WERI-Rb-1 (cell line): Measurements from ENCODE around the gene SFXN4.
A peak's percentile ranks its signal among the peaks of the same experiment; 100 is the strongest.
"Not testable (repeated sequence)": the region's sequence is repeated elsewhere in the genome, so short reads cannot be mapped to it uniquely, and the experiment has no call there.

Source experiments
- DNase-seq: peaks from one replicate; pipeline ENCODE4 v3.0.0-alpha.2; 2020
- H3K27ac ChIP-seq: fragments of 250-450 bp; sonication (Bioruptor Pico); 2 replicates; pipeline ENCODE4 v1.5.1; 2020; ENCODE audit warnings: mild to moderate bottlenecking, moderate library complexity
- H3K27me3 ChIP-seq: fragments of 250-450 bp; sonication (Bioruptor Pico); 2 replicates; pipeline ENCODE4 v1.5.1; 2021; ENCODE audit warnings: mild to moderate bottlenecking, low read depth, moderate library complexity; ENCODE audit not compliant: insufficient read depth, severe bottlenecking
- H3K36me3 ChIP-seq: fragments of 250-450 bp; sonication (Bioruptor Pico); 2 replicates; pipeline ENCODE4 v1.5.1; 2020; ENCODE audit warnings: mild to moderate bottlenecking, moderate library complexity
- H3K4me3 ChIP-seq: 2 replicates; pipeline ENCODE4 v1.5.1; 2011; ENCODE audit warnings: low read depth, mild to moderate bottlenecking, control low read depth, low read length
- H3K9me3 ChIP-seq: fragments of 250-450 bp; sonication (Bioruptor Pico); 2 replicates; pipeline ENCODE4 v1.5.1; 2021; ENCODE audit warnings: mild to moderate bottlenecking, moderate library complexity; ENCODE audit not compliant: severe bottlenecking
- CTCF ChIP-seq: IDR thresholded peaks from 2 replicates; pipeline ENCODE4 v1.5.1; 2011; ENCODE audit warnings: low read depth, mild to moderate bottlenecking, control low read depth, inconsistent platforms, low read length

The SFXN4 gene

GRCh38 chr10:119149157-119149556, 16.4 kb downstream of the SFXN4 start:
- Histone ChIP-seq H3K4me3 (no peak overlapping the region), H3K27me3 (no peaks in the 10 kb centered on the region), H3K27ac (no peak overlapping the region), H3K9me3 (no peaks in the 10 kb centered on the region), H3K36me3 (peaks cover 58% of the 10 kb centered on the region)
- DNase-seq, result no peak
- TF ChIP-seq CTCF, result no peak

- no peaks in the 10 kb centered on the region for H3K27me3 ChIP-seq
- no peak for DNase-seq
- TF ChIP-seq CTCF, result no peak
- H3K36me3 ChIP-seq, result peaks cover 45% of the 10 kb centered on the region
- no peak overlapping the region for H3K4me3 ChIP-seq
- no peaks in the 10 kb centered on the region for H3K9me3 ChIP-seq
- no peak overlapping the region for H3K27ac ChIP-seq
These were observed 21.9 kb downstream of the SFXN4 start for GRCh38 chr10:119143657-119144056.

GRCh38 chr10:119140603-119141245, 24.8 kb downstream of the SFXN4 start:
- DNase-seq, result no peak
- no peak for TF ChIP-seq CTCF
- H3K4me3 ChIP-seq, result no peak overlapping the region
- no peaks in the 10 kb centered on the region for H3K27me3 ChIP-seq
- no peaks in the 10 kb centered on the region for H3K9me3 ChIP-seq
- H3K27ac ChIP-seq, result no peak overlapping the region
- H3K36me3 ChIP-seq, result peaks cover 25% of the 10 kb centered on the region

GRCh38 chr10:119139464-119140067, 25.9 kb downstream of the SFXN4 start:
- TF ChIP-seq CTCF, result peak; percentile 84
- H3K27me3 ChIP-seq, result no peaks in the 10 kb centered on the region
- no peak overlapping the region for H3K4me3 ChIP-seq
- DNase-seq, result peak; percentile 43
- peaks cover 29% of the 10 kb centered on the region for H3K36me3 ChIP-seq
- no peak overlapping the region for H3K27ac ChIP-seq
- no peaks in the 10 kb centered on the region for H3K9me3 ChIP-seq

- no peak for DNase-seq
- no peaks in the 10 kb centered on the region for H3K27me3 ChIP-seq
- no peaks in the 10 kb centered on the region for H3K9me3 ChIP-seq
- TF ChIP-seq CTCF, result no peak
- peaks cover 32% of the 10 kb centered on the region for H3K36me3 ChIP-seq
- no peak overlapping the region for H3K27ac ChIP-seq
- H3K4me3 ChIP-seq, result no peak overlapping the region
These were observed 26.9 kb downstream of the SFXN4 start for GRCh38 chr10:119138346-119139306.

GRCh38 chr10:119137878-119138277, 27.6 kb downstream of the SFXN4 start:
- not testable (repeated sequence) for H3K9me3 ChIP-seq, H3K4me3 ChIP-seq, H3K27me3 ChIP-seq, DNase-seq, H3K27ac ChIP-seq
- H3K36me3 ChIP-seq, result peaks cover 39% of the 10 kb centered on the region
